HCT116 (cell line): Measurements from ENCODE around the gene CXCR5.

Experiments
- CEBPB ChIP-seq: IDR thresholded peaks from 2 replicates; pipeline ENCODE4 v1.6.1; 2012; ENCODE audit warnings: low read depth
- EZH2 ChIP-seq: fragments of 200-600 bp; sonication (generic); IDR thresholded peaks from 2 replicates; pipeline ENCODE4 v1.6.1; 2017; ENCODE audit warnings: antibody characterized with exemption, mixed run types
- FOSL1 ChIP-seq: IDR thresholded peaks from 2 replicates; pipeline ENCODE4 v1.6.1; 2012; ENCODE audit warnings: low read depth
- POLR2A ChIP-seq: IDR thresholded peaks from 2 replicates; pipeline ENCODE4 v1.7.0; 2011; ENCODE audit warnings: borderline replicate concordance; ENCODE audit not compliant: insufficient read depth, insufficient read length; ENCODE audit errors: extremely low read depth
- POLR2AphosphoS5 ChIP-seq: IDR thresholded peaks from 2 replicates; pipeline ENCODE4 v1.6.1; 2011; ENCODE audit warnings: mild to moderate bottlenecking, low read depth, low read length, moderate library complexity
- RAD21 ChIP-seq: IDR thresholded peaks from 2 replicates; pipeline ENCODE4 v1.6.1; 2012; ENCODE audit warnings: low read depth, mild to moderate bottlenecking
- SP1 ChIP-seq: IDR thresholded peaks from 2 replicates; pipeline ENCODE4 v1.6.1; 2012; ENCODE audit warnings: low read depth
- TCF7L2 ChIP-seq: IDR thresholded peaks from 2 replicates; pipeline ENCODE4 v1.7.0; 2011; ENCODE audit warnings: borderline replicate concordance, inconsistent platforms; ENCODE audit not compliant: insufficient read depth, insufficient read length; ENCODE audit errors: extremely low read depth
- YY1 ChIP-seq: IDR thresholded peaks from 2 replicates; pipeline ENCODE4 v1.6.1; 2011; ENCODE audit warnings: low read length, low read depth, moderate library complexity, mild to moderate bottlenecking; ENCODE audit not compliant: insufficient replicate concordance; ENCODE audit errors: extremely low read depth
- ZNF274 ChIP-seq: fragments of 200-500 bp; sonication (Bioruptor generic); IDR thresholded peaks from 2 replicates; pipeline ENCODE4 v1.6.1; 2014; ENCODE audit warnings: mild to moderate bottlenecking, low read depth, low read length, inconsistent platforms
- TF ChIP-seq, protein P1 (sequence below), 3 experiments: fragments of 200-600 bp in 1 of 3; sonication (generic) in 1 of 3; IDR thresholded peaks in 2 of 3; conservative IDR thresholded peaks in 1 of 3; 2 replicates each; pipeline ENCODE4 v1.5.1; 2012 to 2017; ENCODE audit warnings: low read depth in 2 of 3, low read length in 2 of 3, antibody characterized with exemption in 1 of 3, borderline replicate concordance in 1 of 3, control low read depth in 1 of 3, mild to moderate bottlenecking in 1 of 3, mixed read lengths in 1 of 3, mixed run types in 1 of 3, moderate library complexity in 1 of 3; ENCODE audit not compliant: insufficient read depth in 1 of 3
- TF ChIP-seq, protein P2 (sequence below): IDR thresholded peaks from 2 replicates; pipeline ENCODE4 v1.6.1; 2012; ENCODE audit warnings: low read depth
- TF ChIP-seq, protein P3 (sequence below): IDR thresholded peaks from 2 replicates; pipeline ENCODE4 v1.6.1; 2012
- TF ChIP-seq, protein P4 (sequence below): IDR thresholded peaks from 2 replicates; pipeline ENCODE4 v1.6.1; 2012

DNA sequence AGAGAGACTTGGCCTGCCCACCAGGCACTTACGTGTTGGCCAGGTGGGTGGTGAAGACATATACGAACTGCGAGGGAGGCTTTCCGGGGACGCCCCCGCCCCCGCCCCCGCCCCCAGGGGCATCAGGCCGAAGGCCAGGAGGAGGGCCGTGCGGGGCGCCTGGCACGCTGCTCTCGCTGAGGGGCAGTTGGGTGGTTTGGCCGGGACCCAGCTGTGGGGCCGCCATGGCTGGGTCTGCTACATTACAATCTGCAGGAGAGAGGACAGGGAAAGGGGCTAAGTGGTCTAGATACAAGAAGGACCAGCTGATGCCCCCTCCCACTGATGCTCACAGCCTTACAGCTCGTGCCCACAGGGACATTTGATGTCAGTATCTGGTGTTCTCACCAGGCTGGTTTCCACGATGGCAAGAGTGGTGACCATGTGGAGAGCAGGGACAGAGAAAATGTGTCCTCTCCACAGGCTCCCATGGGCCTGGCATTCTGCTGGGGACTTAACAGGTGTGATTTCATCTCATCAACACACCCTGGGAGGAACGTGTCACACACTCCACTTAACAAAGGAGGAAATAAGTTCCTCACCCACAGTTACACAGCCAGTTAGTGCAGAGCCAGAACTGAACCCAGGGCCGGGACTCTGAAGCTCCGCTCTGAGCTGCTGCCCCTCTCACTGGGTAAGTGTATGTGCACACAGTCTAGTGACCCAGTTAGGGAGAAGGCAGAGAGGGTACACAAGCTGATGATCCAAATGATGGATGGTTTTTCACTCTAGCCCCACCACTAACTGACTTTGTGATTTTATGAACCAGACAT lies 19.7 kb downstream of the CXCR5 start:
- TF ChIP-seq RAD21, result no peak
- TF ChIP-seq EZH2, result no peak
- TF ChIP-seq, protein P1, sequence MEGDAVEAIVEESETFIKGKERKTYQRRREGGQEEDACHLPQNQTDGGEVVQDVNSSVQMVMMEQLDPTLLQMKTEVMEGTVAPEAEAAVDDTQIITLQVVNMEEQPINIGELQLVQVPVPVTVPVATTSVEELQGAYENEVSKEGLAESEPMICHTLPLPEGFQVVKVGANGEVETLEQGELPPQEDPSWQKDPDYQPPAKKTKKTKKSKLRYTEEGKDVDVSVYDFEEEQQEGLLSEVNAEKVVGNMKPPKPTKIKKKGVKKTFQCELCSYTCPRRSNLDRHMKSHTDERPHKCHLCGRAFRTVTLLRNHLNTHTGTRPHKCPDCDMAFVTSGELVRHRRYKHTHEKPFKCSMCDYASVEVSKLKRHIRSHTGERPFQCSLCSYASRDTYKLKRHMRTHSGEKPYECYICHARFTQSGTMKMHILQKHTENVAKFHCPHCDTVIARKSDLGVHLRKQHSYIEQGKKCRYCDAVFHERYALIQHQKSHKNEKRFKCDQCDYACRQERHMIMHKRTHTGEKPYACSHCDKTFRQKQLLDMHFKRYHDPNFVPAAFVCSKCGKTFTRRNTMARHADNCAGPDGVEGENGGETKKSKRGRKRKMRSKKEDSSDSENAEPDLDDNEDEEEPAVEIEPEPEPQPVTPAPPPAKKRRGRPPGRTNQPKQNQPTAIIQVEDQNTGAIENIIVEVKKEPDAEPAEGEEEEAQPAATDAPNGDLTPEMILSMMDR (IDR thresholded peaks at IDR 0.05 in 2 of 3, conservative IDR thresholded peaks at IDR 0.05 in 1 of 3; ENCODE audit: borderline replicate concordance in 1 of 3, insufficient read depth in 1 of 3, low read depth in 2 of 3, low read length in 2 of 3), result no peak
- TF ChIP-seq FOSL1, result no peak
- no peak for TF ChIP-seq POLR2A
- no peak for TF ChIP-seq CEBPB
- TF ChIP-seq, protein P2, sequence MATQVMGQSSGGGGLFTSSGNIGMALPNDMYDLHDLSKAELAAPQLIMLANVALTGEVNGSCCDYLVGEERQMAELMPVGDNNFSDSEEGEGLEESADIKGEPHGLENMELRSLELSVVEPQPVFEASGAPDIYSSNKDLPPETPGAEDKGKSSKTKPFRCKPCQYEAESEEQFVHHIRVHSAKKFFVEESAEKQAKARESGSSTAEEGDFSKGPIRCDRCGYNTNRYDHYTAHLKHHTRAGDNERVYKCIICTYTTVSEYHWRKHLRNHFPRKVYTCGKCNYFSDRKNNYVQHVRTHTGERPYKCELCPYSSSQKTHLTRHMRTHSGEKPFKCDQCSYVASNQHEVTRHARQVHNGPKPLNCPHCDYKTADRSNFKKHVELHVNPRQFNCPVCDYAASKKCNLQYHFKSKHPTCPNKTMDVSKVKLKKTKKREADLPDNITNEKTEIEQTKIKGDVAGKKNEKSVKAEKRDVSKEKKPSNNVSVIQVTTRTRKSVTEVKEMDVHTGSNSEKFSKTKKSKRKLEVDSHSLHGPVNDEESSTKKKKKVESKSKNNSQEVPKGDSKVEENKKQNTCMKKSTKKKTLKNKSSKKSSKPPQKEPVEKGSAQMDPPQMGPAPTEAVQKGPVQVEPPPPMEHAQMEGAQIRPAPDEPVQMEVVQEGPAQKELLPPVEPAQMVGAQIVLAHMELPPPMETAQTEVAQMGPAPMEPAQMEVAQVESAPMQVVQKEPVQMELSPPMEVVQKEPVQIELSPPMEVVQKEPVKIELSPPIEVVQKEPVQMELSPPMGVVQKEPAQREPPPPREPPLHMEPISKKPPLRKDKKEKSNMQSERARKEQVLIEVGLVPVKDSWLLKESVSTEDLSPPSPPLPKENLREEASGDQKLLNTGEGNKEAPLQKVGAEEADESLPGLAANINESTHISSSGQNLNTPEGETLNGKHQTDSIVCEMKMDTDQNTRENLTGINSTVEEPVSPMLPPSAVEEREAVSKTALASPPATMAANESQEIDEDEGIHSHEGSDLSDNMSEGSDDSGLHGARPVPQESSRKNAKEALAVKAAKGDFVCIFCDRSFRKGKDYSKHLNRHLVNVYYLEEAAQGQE, result no peak
- no peak for TF ChIP-seq ZNF274
- TF ChIP-seq, protein P3, sequence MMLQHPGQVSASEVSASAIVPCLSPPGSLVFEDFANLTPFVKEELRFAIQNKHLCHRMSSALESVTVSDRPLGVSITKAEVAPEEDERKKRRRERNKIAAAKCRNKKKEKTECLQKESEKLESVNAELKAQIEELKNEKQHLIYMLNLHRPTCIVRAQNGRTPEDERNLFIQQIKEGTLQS, result no peak
- TF ChIP-seq POLR2AphosphoS5, result no peak
- no peak for TF ChIP-seq SP1
- TF ChIP-seq TCF7L2, result no peak
- no peak for TF ChIP-seq YY1
- TF ChIP-seq, protein P4, sequence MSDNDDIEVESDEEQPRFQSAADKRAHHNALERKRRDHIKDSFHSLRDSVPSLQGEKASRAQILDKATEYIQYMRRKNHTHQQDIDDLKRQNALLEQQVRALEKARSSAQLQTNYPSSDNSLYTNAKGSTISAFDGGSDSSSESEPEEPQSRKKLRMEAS, result no peak
